OCI-LY3 (cell line): Measurements from ENCODE around the gene NEK5.
A peak's percentile ranks its signal among the peaks of the same experiment; 100 is the strongest.

ENCODE experiments used
- H2AFZ ChIP-seq: fragments of 200-600, 300-600 bp; shearing (Covaris generic); 2 replicates; pipeline ENCODE4 v1.6.0; 2014; ENCODE audit warnings: antibody characterized with exemption, low read depth, low read length
- H3K27ac ChIP-seq: fragments of 200-600, 300-600 bp; sonication (generic); 2 replicates; pipeline ENCODE4 v1.5.1; 2014; ENCODE audit warnings: mild to moderate bottlenecking, low read length, moderate library complexity, mixed read lengths
- H3K27me3 ChIP-seq: fragments of 200-600, 300-600 bp; sonication (generic); 2 replicates; pipeline ENCODE4 v1.6.1; 2014; ENCODE audit warnings: low read depth, low read length, mixed read lengths
- H3K36me3 ChIP-seq: fragments of 200-600, 300-600 bp; sonication (generic); replicated peaks from 2 replicates; pipeline ENCODE3; 2014; ENCODE audit warnings: low read depth, low read length, mixed read lengths
- H3K4me1 ChIP-seq: fragments of 300-600, 200-600 bp; sonication (generic); 2 replicates; pipeline ENCODE4 v1.6.1; 2014; ENCODE audit warnings: low read length, mixed read lengths
- H3K4me2 ChIP-seq: fragments of 200-600, 300-600 bp; sonication (generic); 2 replicates; pipeline ENCODE4 v1.6.1; 2014; ENCODE audit warnings: low read length, mixed read lengths
- H3K4me3 ChIP-seq: fragments of 300-600, 200-600 bp; sonication (generic); 2 replicates; pipeline ENCODE4 v1.5.1; 2014; ENCODE audit warnings: antibody characterized with exemption, mild to moderate bottlenecking, low read length, moderate library complexity
- H3K79me2 ChIP-seq: fragments of 300-600, 200-600 bp; shearing (Covaris generic); 2 replicates; pipeline ENCODE4 v1.6.1; 2014; ENCODE audit warnings: mild to moderate bottlenecking, low read length, mixed read lengths
- H3K9ac ChIP-seq: fragments of 300-600, 200-600 bp; shearing (Covaris generic); 2 replicates; pipeline ENCODE4 v1.6.0; 2014; ENCODE audit warnings: mild to moderate bottlenecking, low read length, moderate library complexity
- H3K9me3 ChIP-seq: fragments of 200-600, 300-600 bp; shearing (Covaris generic); 2 replicates; pipeline ENCODE4 v1.6.1; 2014; ENCODE audit warnings: low read length, mixed read lengths; ENCODE audit not compliant: insufficient read depth
- H4K20me1 ChIP-seq: fragments of 200-600, 300-600 bp; sonication (generic); 2 replicates; pipeline ENCODE4 v1.6.1; 2016; ENCODE audit warnings: low read length, mixed read lengths; ENCODE audit not compliant: insufficient read depth
- EZH2phosphoT487 ChIP-seq: fragments of 200-600 bp; shearing (Covaris generic); IDR thresholded peaks from 2 replicates; pipeline ENCODE4 v1.6.1; 2018; ENCODE audit warnings: antibody characterized with exemption, mixed run types, low read depth
- TF ChIP-seq, protein P1 (sequence below): fragments of 200-600, 300-600 bp; sonication (generic); IDR thresholded peaks from 2 replicates; pipeline ENCODE4 v1.5.1; 2014; ENCODE audit warnings: antibody characterized with exemption, low read length, low read depth

NEK5 gene

DNA sequence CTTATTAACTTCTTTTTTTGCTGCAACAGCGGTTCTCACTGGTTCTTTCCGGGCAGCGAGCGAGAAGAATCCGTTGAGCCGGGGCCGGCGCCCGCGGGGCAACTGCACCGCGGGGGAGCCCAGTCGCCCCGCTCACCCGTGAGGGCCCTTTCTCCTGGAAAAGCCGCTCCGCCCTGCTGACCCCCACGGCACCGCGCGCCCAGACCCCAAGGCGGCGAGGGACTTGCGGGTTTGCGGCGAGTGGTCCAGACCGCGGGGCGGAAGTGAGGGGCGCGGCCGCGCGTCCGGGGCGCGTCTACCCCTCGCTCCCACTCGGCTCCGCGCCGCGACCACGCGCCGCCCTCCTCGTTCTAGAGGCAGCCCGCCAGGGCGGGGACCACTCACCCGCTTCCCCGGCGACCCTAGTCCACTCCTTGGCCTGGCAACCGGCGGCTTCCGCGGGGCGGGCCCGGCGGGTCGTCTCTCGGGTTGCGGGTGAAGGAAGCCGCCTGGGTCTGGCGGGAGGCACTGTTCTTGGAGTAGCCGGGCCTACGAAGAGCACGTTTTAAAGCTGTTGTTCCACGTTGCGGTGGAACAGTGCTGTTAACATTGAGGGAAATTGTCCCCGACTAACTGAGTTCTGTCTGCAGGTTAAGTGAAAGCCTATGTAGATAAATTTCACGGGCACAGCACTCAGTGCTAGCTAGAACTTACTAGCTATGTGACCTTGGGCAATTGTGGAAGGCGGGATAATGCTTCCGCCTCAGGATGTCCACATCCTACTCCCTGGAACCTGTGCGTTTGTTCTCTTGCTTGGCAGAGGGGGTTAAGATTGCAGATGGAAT lies 30.5 kb upstream of the NEK5 start, which contains the start of gene NEK3:
NEK3 (minus strand) TSS at position 439 of the 824 bp plus-strand sequence. CDS start 3,406 bp downstream, outside the sequence.
- Histone ChIP-seq H3K36me3 (no peaks in the 10 kb centered on the region), H3K27ac (peak within 1 kb of the TSS; percentile 23; the same call in 1 of the 2 replicates), H4K20me1 (no peaks in the 10 kb centered on the region), H3K4me2 (peak within 1 kb of the TSS; percentile 80), H3K4me1 (peaks cover 12% of the 10 kb centered on the region), H3K27me3 (no peaks in the 10 kb centered on the region), H3K9ac (peak within 1 kb of the TSS; percentile 82), H2AFZ (peak within 1 kb of the TSS; percentile 85), H3K4me3 (peak within 1 kb of the TSS; percentile 91), H3K79me2 (peaks cover 8% of the 10 kb centered on the region; the same call in 1 of the 2 replicates), H3K9me3 (no peaks in the 10 kb centered on the region)
- TF ChIP-seq EZH2phosphoT487: no peak
- TF ChIP-seq, protein P1, sequence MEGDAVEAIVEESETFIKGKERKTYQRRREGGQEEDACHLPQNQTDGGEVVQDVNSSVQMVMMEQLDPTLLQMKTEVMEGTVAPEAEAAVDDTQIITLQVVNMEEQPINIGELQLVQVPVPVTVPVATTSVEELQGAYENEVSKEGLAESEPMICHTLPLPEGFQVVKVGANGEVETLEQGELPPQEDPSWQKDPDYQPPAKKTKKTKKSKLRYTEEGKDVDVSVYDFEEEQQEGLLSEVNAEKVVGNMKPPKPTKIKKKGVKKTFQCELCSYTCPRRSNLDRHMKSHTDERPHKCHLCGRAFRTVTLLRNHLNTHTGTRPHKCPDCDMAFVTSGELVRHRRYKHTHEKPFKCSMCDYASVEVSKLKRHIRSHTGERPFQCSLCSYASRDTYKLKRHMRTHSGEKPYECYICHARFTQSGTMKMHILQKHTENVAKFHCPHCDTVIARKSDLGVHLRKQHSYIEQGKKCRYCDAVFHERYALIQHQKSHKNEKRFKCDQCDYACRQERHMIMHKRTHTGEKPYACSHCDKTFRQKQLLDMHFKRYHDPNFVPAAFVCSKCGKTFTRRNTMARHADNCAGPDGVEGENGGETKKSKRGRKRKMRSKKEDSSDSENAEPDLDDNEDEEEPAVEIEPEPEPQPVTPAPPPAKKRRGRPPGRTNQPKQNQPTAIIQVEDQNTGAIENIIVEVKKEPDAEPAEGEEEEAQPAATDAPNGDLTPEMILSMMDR: no peak

DNA sequence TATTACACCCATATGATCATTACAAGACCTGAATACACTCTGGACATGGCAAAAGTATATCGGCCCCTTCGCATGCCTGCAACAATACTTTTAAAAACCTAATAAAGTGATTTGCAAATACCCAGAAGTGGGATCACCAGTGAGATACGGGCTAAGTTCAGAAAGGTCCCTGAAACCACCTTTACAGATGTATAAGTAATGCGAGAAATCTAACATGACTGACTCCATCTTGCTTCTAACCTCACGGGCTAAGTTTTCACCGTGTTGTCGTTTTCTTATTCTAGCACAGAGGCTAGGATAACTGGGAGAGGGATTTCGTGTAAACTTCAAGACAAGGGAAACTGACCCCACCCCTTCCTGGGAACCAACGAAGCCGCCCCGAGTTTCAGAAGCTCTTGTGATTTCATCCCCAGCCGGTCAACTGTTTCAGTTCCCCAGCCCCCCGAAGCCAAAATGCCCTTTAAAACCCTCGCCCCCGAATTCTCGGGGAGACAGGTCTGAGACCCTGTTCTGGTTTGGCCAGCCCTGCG lies 29.8 kb upstream of the NEK5 start:
- Histone ChIP-seq H2AFZ (peak overlapping the region; percentile 85), H3K9me3 (no peaks in the 10 kb centered on the region), H3K79me2 (peaks cover 8% of the 10 kb centered on the region; the same call in 1 of the 2 replicates), H3K4me2 (peak overlapping the region; percentile 80), H3K27me3 (no peaks in the 10 kb centered on the region), H3K4me1 (peaks cover 12% of the 10 kb centered on the region), H3K9ac (peak overlapping the region; percentile 82), H4K20me1 (no peaks in the 10 kb centered on the region), H3K4me3 (peak overlapping the region; percentile 91), H3K27ac (peak overlapping the region; percentile 23; the same call in 1 of the 2 replicates), H3K36me3 (no peaks in the 10 kb centered on the region)
- TF ChIP-seq, protein P1: no peak
- TF ChIP-seq EZH2phosphoT487: no peak

DNA sequence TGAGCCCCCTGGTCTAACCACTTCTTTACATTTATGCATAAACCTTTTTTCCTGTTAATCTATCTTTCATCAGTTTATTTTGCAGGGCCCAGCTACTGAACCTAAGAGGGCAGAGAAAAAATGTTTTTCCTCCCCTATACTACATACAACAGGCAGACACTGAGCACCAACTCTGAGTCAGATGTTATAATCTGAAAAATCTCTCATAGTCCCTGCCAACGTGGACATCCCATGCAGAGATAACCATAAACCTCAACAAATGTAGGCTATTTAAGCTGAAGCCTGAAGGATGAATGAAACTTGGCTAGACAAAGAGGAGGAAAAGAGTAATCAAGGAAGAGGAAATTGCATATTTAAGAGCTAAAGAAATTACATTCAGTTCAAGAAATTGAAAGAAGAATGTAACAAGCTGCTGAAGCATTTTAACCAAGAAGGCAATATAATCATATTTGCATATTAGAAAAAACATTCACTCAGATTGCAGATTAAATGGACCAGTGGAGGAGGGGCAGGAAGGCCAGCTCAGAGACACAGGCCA lies 27.9 kb upstream of the NEK5 start:
- Histone ChIP-seq H3K4me2 (no peak overlapping the region), H2AFZ (no peak overlapping the region), H3K36me3 (peaks cover 2% of the 10 kb centered on the region), H3K9me3 (no peaks in the 10 kb centered on the region), H3K27ac (no peak overlapping the region), H3K4me3 (no peak overlapping the region), H3K27me3 (no peaks in the 10 kb centered on the region), H4K20me1 (no peaks in the 10 kb centered on the region), H3K9ac (no peak overlapping the region), H3K79me2 (peaks cover 8% of the 10 kb centered on the region; the same call in 1 of the 2 replicates), H3K4me1 (peaks cover 18% of the 10 kb centered on the region)
- TF ChIP-seq, protein P1: no peak
- no peak for TF ChIP-seq EZH2phosphoT487

GRCh38 chr13:52155177-52155576 lies 26.3 kb upstream of the NEK5 start:
- peaks cover 8% of the 10 kb centered on the region; the same call in 1 of the 2 replicates for H3K79me2 ChIP-seq
- no peaks in the 10 kb centered on the region for H3K9me3 ChIP-seq
- H2AFZ ChIP-seq: no peak overlapping the region
- H3K4me2 ChIP-seq: no peak overlapping the region
- no peak overlapping the region for H3K9ac ChIP-seq
- H3K27ac ChIP-seq: no peak overlapping the region
- H3K4me3 ChIP-seq: no peak overlapping the region
- no peaks in the 10 kb centered on the region for H4K20me1 ChIP-seq
- no peak for TF ChIP-seq EZH2phosphoT487
- TF ChIP-seq, protein P1: no peak
- H3K36me3 ChIP-seq: peaks cover 12% of the 10 kb centered on the region
- H3K4me1 ChIP-seq: peaks cover 18% of the 10 kb centered on the region
- H3K27me3 ChIP-seq: no peaks in the 10 kb centered on the region
